H1 (cell line): ENCODE data around the gene CPED1. TPM values are rescaled to one million over a fixed set of nuclear protein-coding genes. Genes with fewer than 3 reads are reported as not detected.

Experiments used
- CTCF ChIA-PET: fragments of 300-600 bp; sonication (Branson Sonifier 250); formaldehyde crosslinking; loops from one replicate; lab custom pipeline; 2021; ENCODE audit not compliant: partially characterized antibody; lab: Charles Lee
- POLR2A ChIA-PET: fragments of 300-600 bp; sonication (Branson Sonifier 250); formaldehyde crosslinking; loops from one replicate; lab custom pipeline; 2021; ENCODE audit warnings: inconsistent platforms; ENCODE audit not compliant: partially characterized antibody; lab: Charles Lee
- DNase-seq, 2 experiments: peaks; one replicate each; pipeline versions ENCODE4 v3.0.0 to v3.0.0-alpha.2; 2010 to 2022; ENCODE audit warnings: low spot score in 2 of 2, low read depth in 1 of 2, mixed read lengths in 1 of 2
- FAIRE-seq: peaks from 2 replicates; lab custom pipeline; 2011; peaks lifted over from hg19 to GRCh38; lab: Jason Lieb, UNC
- H2AFZ ChIP-seq: 2 replicates; pipeline ENCODE4 v1.8.1; 2012; ENCODE audit warnings: low read length, inconsistent platforms
- H2AK5ac ChIP-seq: 2 replicates; pipeline ENCODE4 v1.6.1; 2013; ENCODE audit warnings: low read depth, low read length
- H2BK120ac ChIP-seq: replicated peaks from 2 replicates; pipeline ENCODE3; 2013; ENCODE audit warnings: low read depth, low read length, inconsistent platforms
- H2BK12ac ChIP-seq: 2 replicates; pipeline ENCODE4 v1.6.1; 2013; ENCODE audit warnings: low read depth, low read length
- H2BK15ac ChIP-seq: 2 replicates; pipeline ENCODE4 v1.6.1; 2013; ENCODE audit warnings: low read length
- H2BK20ac ChIP-seq: 2 replicates; pipeline ENCODE4 v1.6.1; 2013; ENCODE audit warnings: low read length
- H2BK5ac ChIP-seq: 2 replicates; pipeline ENCODE4 v1.6.1; 2013; ENCODE audit warnings: low read depth, low read length
- H3K14ac ChIP-seq: 2 replicates; pipeline ENCODE4 v1.6.1; 2013; ENCODE audit warnings: inconsistent platforms; ENCODE audit not compliant: insufficient read length
- H3K18ac ChIP-seq: 2 replicates; pipeline ENCODE4 v1.6.1; 2013; ENCODE audit warnings: low read length; ENCODE audit errors: extremely low read depth
- H3K23ac ChIP-seq: 2 replicates; pipeline ENCODE4 v1.6.1; 2013; ENCODE audit warnings: inconsistent platforms; ENCODE audit not compliant: insufficient read length
- H3K23me2 ChIP-seq: 2 replicates; pipeline ENCODE4 v1.6.1; 2013; ENCODE audit warnings: low read depth, low read length
- H3K27ac ChIP-seq: 2 replicates; pipeline ENCODE4 v1.6.1; 2011; ENCODE audit warnings: low read depth, low read length, inconsistent platforms
- H3K27me3 ChIP-seq, 4 experiments: replicated peaks in 1 of 4; 1 replicate in 1 of 4; 2 replicates in 3 of 4; pipeline versions ENCODE4 v1.6.1 to v1.8.1; 2011 to 2013; ENCODE audit warnings: low read length in 3 of 4, mild to moderate bottlenecking in 3 of 4, inconsistent platforms in 2 of 4, mixed read lengths in 2 of 4, moderate library complexity in 1 of 4; ENCODE audit not compliant: control insufficient read depth in 3 of 4, insufficient read depth in 3 of 4; ENCODE audit errors: extremely low read depth in 1 of 4
- H3K36me3 ChIP-seq, 4 experiments: 2 replicates each; pipeline versions ENCODE4 v1.6.1 to v1.8.1; 2011 to 2013; ENCODE audit warnings: mild to moderate bottlenecking in 4 of 4, low read length in 3 of 4, moderate library complexity in 2 of 4, control low read depth in 1 of 4, inconsistent platforms in 1 of 4; ENCODE audit not compliant: insufficient read depth in 4 of 4, control insufficient read depth in 2 of 4
- H3K4ac ChIP-seq: replicated peaks from 2 replicates; pipeline ENCODE3; 2013; ENCODE audit warnings: low read length, low read depth, mixed read lengths, inconsistent platforms; ENCODE audit not compliant: insufficient read length
- H3K4me1 ChIP-seq, 4 experiments: replicated peaks in 1 of 4; 1 replicate in 1 of 4; 2 replicates in 3 of 4; pipeline versions ENCODE4 v1.6.1 to v1.8.1; 2011 to 2013; ENCODE audit warnings: low read length in 3 of 4, inconsistent platforms in 2 of 4, mixed read lengths in 1 of 4; ENCODE audit not compliant: insufficient read depth in 4 of 4, control insufficient read depth in 3 of 4
- H3K4me2 ChIP-seq, 2 experiments: 2 replicates each; pipeline versions ENCODE4 v1.6.1 to v1.8.1; 2011 to 2013; ENCODE audit warnings: low read depth in 2 of 2, low read length in 2 of 2, control low read depth in 1 of 2, inconsistent platforms in 1 of 2, mild to moderate bottlenecking in 1 of 2; ENCODE audit not compliant: insufficient read depth in 1 of 2
- H3K4me3 ChIP-seq, 4 experiments: fragments of 200-600, 300-600 bp in 1 of 4; sonication (generic), shearing (Covaris generic), sonication (Bioruptor Twin) in 1 of 4; 2 replicates each; pipeline versions ENCODE4 v1.5.1 to v1.8.1; 2011 to 2016; ENCODE audit warnings: low read length in 4 of 4, low read depth in 3 of 4, control low read depth in 2 of 4, inconsistent platforms in 2 of 4, mild to moderate bottlenecking in 2 of 4, mixed read lengths in 1 of 4, moderate library complexity in 1 of 4; ENCODE audit not compliant: insufficient read depth in 2 of 4; ENCODE audit errors: extremely low read depth in 1 of 4
- H3K56ac ChIP-seq: replicated peaks from 2 replicates; pipeline ENCODE3; 2013; ENCODE audit warnings: low read depth, mild to moderate bottlenecking, mixed read lengths, low read length, inconsistent platforms; ENCODE audit not compliant: insufficient read length
- H3K79me1 ChIP-seq: 2 replicates; pipeline ENCODE4 v1.6.1; 2013; ENCODE audit warnings: low read depth, low read length, control low read depth
- H3K79me2 ChIP-seq, 2 experiments: 2 replicates each; pipeline versions ENCODE4 v1.6.1 to v1.8.1; 2012 to 2013; ENCODE audit warnings: low read length in 2 of 2, mild to moderate bottlenecking in 2 of 2, inconsistent platforms in 1 of 2; ENCODE audit not compliant: insufficient read depth in 2 of 2, control insufficient read depth in 1 of 2
- H3K9ac ChIP-seq, 4 experiments: replicated peaks in 1 of 4; 1 replicate in 1 of 4; 2 replicates in 3 of 4; pipeline versions ENCODE4 v1.6.1 to v1.8.1; 2011 to 2013; ENCODE audit warnings: low read depth in 3 of 4, low read length in 3 of 4, control low read depth in 2 of 4, mild to moderate bottlenecking in 2 of 4, moderate library complexity in 2 of 4, inconsistent platforms in 1 of 4; ENCODE audit errors: extremely low read depth in 1 of 4
- H3K9me3 ChIP-seq, 2 experiments: 2 replicates each; pipeline versions ENCODE4 v1.6.1 to v1.8.1; 2012 to 2013; ENCODE audit warnings: mild to moderate bottlenecking in 2 of 2, moderate library complexity in 2 of 2, control low read depth in 1 of 2, inconsistent platforms in 1 of 2, low read depth in 1 of 2, low read length in 1 of 2, mixed read lengths in 1 of 2; ENCODE audit not compliant: insufficient read depth in 2 of 2
- H4K20me1 ChIP-seq, 2 experiments: replicated peaks in 1 of 2; 2 replicates each; pipeline versions ENCODE3 to v1.8.1; 2011 to 2013; ENCODE audit warnings: inconsistent platforms in 2 of 2, low read length in 2 of 2, mild to moderate bottlenecking in 1 of 2; ENCODE audit not compliant: insufficient read depth in 2 of 2, control insufficient read depth in 1 of 2
- H4K5ac ChIP-seq: 2 replicates; pipeline ENCODE4 v1.6.1; 2013; ENCODE audit warnings: low read length, low read depth, mixed read lengths, inconsistent platforms; ENCODE audit not compliant: insufficient read length
- H4K8ac ChIP-seq: 2 replicates; pipeline ENCODE4 v1.8.0; 2013; ENCODE audit warnings: mild to moderate bottlenecking, moderate library complexity, low read length, inconsistent platforms; ENCODE audit not compliant: insufficient read depth; ENCODE audit errors: extremely low read depth
- H4K91ac ChIP-seq: replicated peaks from 2 replicates; pipeline ENCODE3; 2013; ENCODE audit warnings: low read length, mixed read lengths, inconsistent platforms; ENCODE audit not compliant: insufficient read length
- RFX5 ChIP-seq: IDR thresholded peaks from 2 replicates; pipeline ENCODE4 v1.6.1; 2011; ENCODE audit warnings: low read depth, low read length, improper control_type of control experiment, borderline replicate concordance
- WGBS, 2 experiments: shearing (Covaris generic) in 1 of 2; methylation state at CpG; one replicate each; pipeline versions ENCODE4 v1.1.6 to v1.1.7; 2013 to 2015; ENCODE audit warnings: low lambda C conversion rate in 2 of 2, mixed read lengths in 2 of 2, inconsistent platforms in 1 of 2, low coverage in 1 of 2, missing lambda C conversion rate in 1 of 2; ENCODE audit not compliant: insufficient replicate concordance in 2 of 2, insufficient coverage in 1 of 2, insufficient read length in 1 of 2; ENCODE audit errors: extremely low coverage in 1 of 2, missing lambda C conversion rate in 1 of 2; 5-methylcytosine and 5-hydroxymethylcytosine counted together
- polyA plus RNA-seq, 7 experiments: library from polyadenylated mRNA; depleted of rRNA in 3 of 7; stranded (reverse) in 5 of 7; unstranded in 2 of 7; fragments of >200 nt in 5 of 7; fragments of 200-250 nt in 2 of 7; gene quantifications; 1 replicate in 5 of 7; 2 replicates in 1 of 7; 4 replicates in 1 of 7; pipeline versions ENCODE4 v1.2.1 to v1.2.3, GENCODE V29; 2011 to 2013; ENCODE audit warnings: missing spikeins in 2 of 7, mixed read lengths in 2 of 7
- total RNA-seq: library from RNA; stranded (reverse); fragmentation: NEBNext Ultra II Directional; extraction: Animal tissue kit (Norgen Biotek cat#: 25700); gene quantifications from 2 replicates; pipeline ENCODE4 v1.2.1, GENCODE V29; 2021

CPED1 gene
- total and polyA plus RNA-seq, 2 of the 8 experiments (the other 6 are each of a cell fraction or from before 2014, with no cell fraction given): 0.08 to 0.39 TPM

- Histone ChIP-seq H2BK20ac (no peak overlapping the region), H3K4me3 (no peak overlapping the region), H4K5ac (no peak overlapping the region), H4K20me1 (no peaks in the 10 kb centered on the region), H2BK12ac (no peak overlapping the region), H3K56ac (no peak overlapping the region), H2AK5ac (no peak overlapping the region), H3K36me3 (no peaks in the 10 kb centered on the region), H3K27me3 (no peaks in the 10 kb centered on the region), H3K4me1 (no peaks in the 10 kb centered on the region), H2BK5ac (no peak overlapping the region), H3K4me2 (no peak overlapping the region), H3K9me3 (no peaks in the 10 kb centered on the region), H3K23me2 (no peaks in the 10 kb centered on the region), H3K4ac (no peak overlapping the region), H3K14ac (no peak overlapping the region), H2BK120ac (no peak overlapping the region), H4K91ac (no peak overlapping the region), H2AFZ (peak overlapping the region; percentile 15; the same call in 1 of the 2 replicates), H3K79me1 (no peaks in the 10 kb centered on the region), H3K18ac (no peak overlapping the region), H3K23ac (no peak overlapping the region), H3K9ac (no peak overlapping the region), H4K8ac (no peak overlapping the region), H3K27ac (no peak overlapping the region), H3K79me2 (no peaks in the 10 kb centered on the region), H2BK15ac (no peak overlapping the region)
- CTCF ChIA-PET: interaction anchor here (0.6 to 9.1 kb wide), 11 partner anchors 11 to 282 kb away, joined by 3 to 139 read pairs (median 4); partner anchors contain the start of gene CPED1
- POLR2A ChIA-PET: no interaction called here
- 83% methylated on average over 3 of the region's 3 CpGs; no CpG with 5 or more reads in 1 of the 2 experiments for WGBS, 2 experiments
- no peak for TF ChIP-seq RFX5
- no peak for DNase-seq
- no peak for FAIRE-seq
Measured at GRCh38 chr7:121076350-121077164, 88.0 kb downstream of the CPED1 start.
